HG03439 (cell line): ENCODE results near the gene BICC1.

Experiments used
- ATAC-seq: cut with Tn5 transposase; IDR thresholded peaks from one replicate; pipeline ENCODE4 v1.9.1; 2021; ENCODE audit warnings: mild to moderate bottlenecking, moderate library complexity; ENCODE audit not compliant: unreplicated experiment

BICC1 gene

GRCh38 chr10:58817201-58817846 is 304.7 kb downstream of the BICC1 start:
- ATAC-seq: no peak

- ATAC-seq: no peak
These were observed 306.2 kb downstream of the BICC1 start for GRCh38 chr10:58818900-58819299.

- ATAC-seq: no peak
These were observed 307.7 kb downstream of the BICC1 start for GRCh38 chr10:58820386-58820785.

- ATAC-seq: no peak
These were observed 308.4 kb downstream of the BICC1 start for GRCh38 chr10:58820861-58821751.

- ATAC-seq: no peak
These were observed 309.0 kb downstream of the BICC1 start for GRCh38 chr10:58821752-58822056.

GRCh38 chr10:58823983-58824382 is 311.3 kb downstream of the BICC1 start:
- ATAC-seq: no peak

- ATAC-seq: no peak
These were observed 311.7 kb downstream of the BICC1 start for GRCh38 chr10:58824396-58824795.

- ATAC-seq: no peak
These were observed 314.0 kb downstream of the BICC1 start for GRCh38 chr10:58826694-58827093.

GRCh38 chr10:58827381-58827780 is 314.7 kb downstream of the BICC1 start:
- no peak for ATAC-seq

- no peak for ATAC-seq
These were observed 317.2 kb downstream of the BICC1 start for GRCh38 chr10:58829839-58830238.

- no peak for ATAC-seq
These were observed 318.0 kb downstream of the BICC1 start for GRCh38 chr10:58830697-58831096.

- ATAC-seq: no peak
These were observed 321.3 kb downstream of the BICC1 start for GRCh38 chr10:58833771-58834561.

- ATAC-seq: no peak
These were observed 323.6 kb downstream of the BICC1 start for GRCh38 chr10:58836176-58836700.

- no peak for ATAC-seq
These were observed 324.4 kb downstream of the BICC1 start for GRCh38 chr10:58836991-58837575.

GRCh38 chr10:58837826-58838225 is 325.2 kb downstream of the BICC1 start:
- no peak for ATAC-seq

GRCh38 chr10:58838561-58839208 is 326.0 kb downstream of the BICC1 start:
- ATAC-seq: no peak

- no peak for ATAC-seq
These were observed 327.1 kb downstream of the BICC1 start for GRCh38 chr10:58839771-58840170.

- ATAC-seq: no peak
These were observed 328.3 kb downstream of the BICC1 start for GRCh38 chr10:58840840-58841435.

- no peak for ATAC-seq
These were observed 330.2 kb downstream of the BICC1 start for GRCh38 chr10:58842860-58843376.

GRCh38 chr10:58843760-58844159 is 331.1 kb downstream of the BICC1 start:
- ATAC-seq: no peak
